CD1c-positive myeloid dendritic cell (primary cell): Measurements from ENCODE around the gene RABGEF1.
A peak's percentile ranks its signal among the peaks of the same experiment; 100 is the strongest.
"Not testable (repeated sequence)": the region's sequence is repeated elsewhere in the genome, so short reads cannot be mapped to it uniquely, and the experiment has no call there.

Experiments
- DNase-seq: peaks from one replicate; pipeline ENCODE4 v3.0.0-alpha.2; 2016; ENCODE audit errors: extremely low spot score

The RABGEF1 gene

GRCh38 chr7:66735154-66735553, 5.4 kb upstream of the RABGEF1 start:
- DNase-seq = no peak

GRCh38 chr7:66735850-66736249, 4.7 kb upstream of the RABGEF1 start:
- DNase-seq = no peak

- no peak for DNase-seq
These were observed 3.6 kb upstream of the RABGEF1 start for GRCh38 chr7:66736892-66737291.

- DNase-seq = no peak
These were observed 2.9 kb upstream of the RABGEF1 start for GRCh38 chr7:66737667-66738066.

GRCh38 chr7:66739477-66739876, 1.1 kb upstream of the RABGEF1 start:
- peak; percentile 41 for DNase-seq

GRCh38 chr7:66739953-66740301, 606 bp upstream of the RABGEF1 start:
- DNase-seq = no peak

GRCh38 chr7:66740980-66741709, 612 bp downstream of the RABGEF1 start:
- DNase-seq = peak; percentile 58

GRCh38 chr7:66741710-66742049, 1.1 kb downstream of the RABGEF1 start:
- no peak for DNase-seq

- DNase-seq = not testable (repeated sequence)
These were observed 1.8 kb downstream of the RABGEF1 start for GRCh38 chr7:66742298-66742697.

GRCh38 chr7:66743920-66744319, 3.4 kb downstream of the RABGEF1 start:
- no peak for DNase-seq

- no peak for DNase-seq
These were observed 6.9 kb downstream of the RABGEF1 start for GRCh38 chr7:66747385-66747784.

GRCh38 chr7:66747881-66748511, 7.5 kb downstream of the RABGEF1 start:
- no peak for DNase-seq

- no peak for DNase-seq
These were observed 8.3 kb downstream of the RABGEF1 start for GRCh38 chr7:66748791-66749190.

GRCh38 chr7:66751945-66752344, 11.4 kb downstream of the RABGEF1 start:
- DNase-seq = no peak

GRCh38 chr7:66754541-66754940, 14.0 kb downstream of the RABGEF1 start:
- no peak for DNase-seq

- not testable (repeated sequence) for DNase-seq
These were observed 14.5 kb downstream of the RABGEF1 start for GRCh38 chr7:66755059-66755458.

- not testable (repeated sequence) for DNase-seq
These were observed 15.7 kb downstream of the RABGEF1 start for GRCh38 chr7:66756227-66756626.

- no peak for DNase-seq
These were observed 16.4 kb downstream of the RABGEF1 start for GRCh38 chr7:66756889-66757288.

- no peak for DNase-seq
These were observed 17.4 kb downstream of the RABGEF1 start for GRCh38 chr7:66757939-66758338.

- DNase-seq = peak; percentile 84
These were observed 18.6 kb downstream of the RABGEF1 start for GRCh38 chr7:66758950-66759628.

GRCh38 chr7:66763183-66763582, 22.6 kb downstream of the RABGEF1 start:
- DNase-seq = not testable (repeated sequence)

GRCh38 chr7:66763633-66764355, 23.3 kb downstream of the RABGEF1 start:
- DNase-seq = not testable (repeated sequence)
